NCI-H2107 treated with DMSO at 0.1 percent for 48 hours (cell line): ENCODE data around the gene UST.
"Not testable (repeated sequence)": the region's sequence is repeated elsewhere in the genome, so short reads cannot be mapped to it uniquely, and the experiment has no call there.

Experiments
- DNase-seq: peaks from one replicate; lab custom pipeline; 2025; ENCODE audit not compliant: unreplicated experiment; lab: John Stamatoyannopoulos, UW

UST gene

DNA sequence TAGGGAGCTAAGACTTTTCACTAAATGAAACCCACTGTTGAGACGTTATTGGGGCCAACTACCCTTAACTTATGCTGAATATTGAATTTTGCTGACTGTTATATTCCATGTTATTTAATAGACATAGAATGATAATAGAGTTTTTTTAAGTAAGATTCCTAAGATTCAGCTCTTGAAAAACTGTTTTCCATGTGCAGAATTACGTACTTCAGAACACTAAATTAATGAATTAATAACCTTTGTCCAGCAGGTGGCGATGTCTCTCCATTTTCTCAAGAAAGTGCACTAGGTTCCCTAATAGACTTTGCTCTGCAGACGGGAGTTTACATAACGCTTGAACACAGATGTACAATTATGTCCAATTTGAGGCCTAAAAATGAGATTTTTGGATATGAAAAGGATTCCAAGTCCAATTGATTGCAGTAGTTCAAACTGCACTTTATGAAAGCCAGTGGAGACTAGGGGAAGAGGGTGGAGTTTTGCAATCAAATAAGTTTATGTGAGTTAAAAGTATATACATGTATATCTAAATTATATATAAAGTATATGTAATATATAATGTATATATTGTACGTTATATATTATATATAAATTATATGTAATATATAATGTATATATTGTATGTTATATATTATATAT, 282.1 kb downstream of the UST start:
- peak; percentile 84 for DNase-seq

DNA sequence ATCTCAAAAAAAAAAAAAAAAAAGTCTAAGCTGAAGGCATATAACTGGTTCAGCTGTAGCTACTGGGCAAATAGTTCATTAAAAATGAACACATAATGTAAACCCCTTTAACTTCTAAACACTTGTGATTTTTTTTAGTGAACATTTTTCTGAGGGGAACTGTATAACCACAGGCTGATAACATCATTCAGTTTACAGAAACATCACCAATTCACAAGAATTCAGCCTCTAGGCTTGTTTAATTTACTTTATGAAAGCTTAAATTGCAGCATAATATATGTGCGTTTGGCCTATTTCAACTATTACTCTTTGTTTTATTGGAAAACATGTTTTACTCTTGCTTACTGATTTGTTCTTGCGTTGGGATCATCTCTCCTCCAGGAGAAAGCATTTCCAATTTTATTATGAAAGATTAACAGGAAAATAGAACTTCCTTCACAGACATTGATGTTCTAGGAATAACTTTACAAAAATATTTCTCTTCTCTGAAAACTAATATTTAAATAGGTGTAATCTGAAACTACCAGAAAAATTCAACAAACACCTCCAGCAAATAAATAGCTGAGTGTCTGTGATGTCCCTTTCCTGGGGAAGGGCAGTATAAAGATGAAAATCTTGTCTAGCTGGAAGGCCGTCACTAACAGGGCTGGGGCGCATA, 284.5 kb downstream of the UST start:
- no peak for DNase-seq

DNA sequence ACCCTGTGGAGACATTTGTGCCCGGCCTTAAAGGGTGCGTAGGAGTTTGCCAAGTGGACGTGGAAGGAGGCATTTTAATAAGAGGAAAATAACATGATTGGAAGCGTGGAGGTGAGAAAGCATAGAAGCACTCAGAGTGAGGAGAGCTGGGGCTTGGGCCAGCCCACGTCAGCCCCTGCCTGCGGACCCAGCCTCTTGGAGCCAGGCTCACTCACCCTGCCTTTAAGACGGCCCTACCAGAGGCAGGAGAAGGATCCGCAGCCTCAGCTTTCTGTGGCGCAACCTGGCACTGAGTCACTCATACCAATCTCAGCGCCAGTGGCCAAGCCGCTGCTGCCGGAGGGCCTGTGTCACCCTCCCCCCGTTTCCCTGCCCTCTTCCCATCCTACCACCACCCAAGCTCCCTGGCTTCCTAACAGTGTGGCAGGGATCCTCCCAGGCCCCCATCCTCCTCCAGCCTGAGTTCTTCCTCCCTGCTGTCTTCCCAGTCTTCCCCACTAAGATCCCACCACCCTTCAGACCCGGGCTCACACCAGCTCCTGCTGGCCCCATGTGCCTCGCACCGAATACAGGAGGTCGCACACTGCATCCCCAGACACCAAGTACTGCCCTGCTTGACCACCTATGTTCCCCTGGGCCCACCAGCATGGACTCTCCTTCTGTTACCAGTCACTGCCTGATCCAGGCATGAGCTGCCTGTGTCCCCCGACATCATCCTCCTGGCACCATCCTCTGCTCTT, 285.2 kb downstream of the UST start:
- no peak for DNase-seq

DNA sequence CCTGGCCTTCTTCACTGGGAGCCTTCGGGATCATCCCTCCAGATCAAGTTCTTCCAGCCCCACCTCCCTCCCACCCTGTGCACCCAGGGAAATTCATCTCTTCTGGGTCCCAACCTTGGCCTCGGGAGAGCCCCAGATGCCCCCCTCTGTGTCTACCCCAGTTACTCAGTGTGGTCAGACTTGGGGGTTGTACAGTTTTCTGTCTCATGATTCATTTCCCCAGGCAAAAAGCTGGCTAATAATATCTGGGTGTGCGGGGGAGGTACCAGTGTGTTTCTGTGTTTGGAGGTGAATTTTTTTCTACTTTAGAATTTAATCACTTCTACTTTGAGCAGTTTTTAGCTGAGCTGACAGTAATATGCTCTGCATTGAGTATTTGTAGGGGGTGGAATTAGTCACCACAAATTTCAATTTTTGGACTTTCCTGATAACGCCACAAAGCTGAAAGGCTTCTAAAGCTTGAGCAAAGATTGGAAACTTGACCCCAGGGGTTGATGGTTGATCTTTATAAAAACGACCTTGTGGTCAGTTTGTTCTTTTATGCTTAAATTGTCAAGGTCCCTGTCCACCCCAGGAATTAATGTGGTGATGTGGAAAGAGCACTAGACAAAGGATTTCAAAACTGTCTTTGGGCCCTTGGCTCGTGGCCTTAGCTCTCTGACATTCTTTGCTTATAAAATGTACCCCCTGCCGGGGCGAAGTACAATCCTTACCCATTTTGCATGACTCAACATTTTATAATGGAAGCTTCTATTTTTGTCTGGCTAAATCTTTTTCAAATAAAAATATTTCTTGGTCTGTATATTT, 286.0 kb downstream of the UST start:
- no peak for DNase-seq

DNA sequence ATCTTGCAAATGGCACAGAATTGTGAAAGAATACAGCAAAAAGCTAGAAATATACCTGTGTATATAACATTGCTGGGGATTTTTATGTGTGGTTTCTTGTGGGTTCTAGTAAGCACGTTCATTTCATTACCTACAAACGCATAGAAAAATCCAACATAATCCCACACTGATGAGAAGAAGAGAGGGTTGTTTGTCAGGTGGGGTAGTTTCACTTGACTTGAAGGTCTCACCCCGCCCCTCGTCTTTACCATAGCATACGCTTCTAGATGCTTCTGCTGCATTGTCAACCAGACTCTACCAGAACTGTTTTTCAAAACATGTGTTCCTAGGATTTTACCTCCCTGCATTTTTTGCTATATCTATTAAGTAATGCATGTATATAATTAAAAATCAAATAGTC, 286.6 kb downstream of the UST start:
- no peak for DNase-seq

DNA sequence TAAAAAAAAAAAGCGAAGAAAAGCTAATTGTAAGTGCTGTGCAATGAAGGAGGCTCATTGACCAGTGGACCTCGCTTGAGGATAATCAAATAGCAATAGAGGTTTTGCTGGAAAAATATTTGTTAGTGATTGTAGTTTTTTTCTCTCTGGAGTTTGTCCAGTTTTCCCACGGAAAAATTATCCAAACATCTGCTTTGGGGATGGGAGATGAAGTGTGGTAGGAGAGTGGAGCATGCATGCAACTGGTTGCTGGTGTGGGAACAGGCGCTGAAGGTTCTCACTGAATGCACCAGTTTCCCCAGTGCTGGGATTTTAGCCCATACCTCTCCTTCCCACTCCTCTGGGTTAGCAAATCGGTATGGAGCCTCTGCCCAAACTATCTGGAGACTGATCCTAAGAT, 288.9 kb downstream of the UST start:
- no peak for DNase-seq

DNA sequence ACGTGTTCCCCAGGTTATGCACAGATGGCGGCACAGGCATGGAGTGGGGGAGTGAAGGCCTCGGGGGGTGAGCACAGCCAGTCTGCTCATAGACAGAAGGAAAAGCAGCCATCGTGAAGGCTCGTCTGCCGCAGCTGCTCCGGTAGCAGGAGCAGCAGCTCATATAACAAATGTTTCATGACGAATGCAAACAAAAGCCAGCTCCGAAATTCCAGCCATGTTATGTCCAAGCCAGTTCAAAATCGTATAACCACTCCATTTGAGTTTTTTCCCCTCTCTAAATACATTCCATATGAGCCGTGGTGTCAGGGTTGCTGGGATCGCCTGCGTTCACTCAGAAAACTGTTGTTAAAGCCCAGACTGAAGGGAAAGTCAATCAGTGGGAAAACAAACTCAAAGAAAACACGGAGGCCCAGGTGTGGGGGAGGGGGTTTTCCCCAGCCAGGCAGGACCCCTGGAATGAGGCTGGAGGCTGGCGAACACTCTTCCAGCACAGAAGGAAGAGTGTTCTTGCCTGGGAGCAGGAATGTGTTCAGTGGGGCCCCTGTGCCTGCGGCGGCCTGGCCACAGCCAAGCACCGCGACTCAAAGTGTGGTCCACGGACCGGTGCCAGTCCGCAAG, 290.3 kb downstream of the UST start:
- peak; percentile 18 for DNase-seq

DNA sequence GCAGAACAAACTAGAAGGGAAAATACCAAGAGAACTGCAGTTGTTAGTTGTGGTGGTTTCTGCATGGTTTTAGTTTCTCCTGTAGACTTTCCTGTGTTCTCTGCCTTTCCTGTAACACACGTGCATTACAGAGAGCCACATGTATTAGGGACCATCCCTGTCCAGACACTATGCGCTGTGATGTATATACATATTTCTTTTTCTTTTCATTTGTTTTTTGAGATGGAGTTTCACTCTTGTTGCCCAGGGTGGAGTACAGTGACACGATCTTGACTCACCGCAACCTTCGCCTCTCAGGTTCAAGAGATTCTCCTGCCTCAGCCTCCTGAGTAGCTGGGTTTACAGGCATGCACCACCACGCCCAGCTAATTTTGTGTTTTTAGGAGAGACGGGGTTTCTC, 292.2 kb downstream of the UST start:
- DNase-seq: not testable (repeated sequence)

DNA sequence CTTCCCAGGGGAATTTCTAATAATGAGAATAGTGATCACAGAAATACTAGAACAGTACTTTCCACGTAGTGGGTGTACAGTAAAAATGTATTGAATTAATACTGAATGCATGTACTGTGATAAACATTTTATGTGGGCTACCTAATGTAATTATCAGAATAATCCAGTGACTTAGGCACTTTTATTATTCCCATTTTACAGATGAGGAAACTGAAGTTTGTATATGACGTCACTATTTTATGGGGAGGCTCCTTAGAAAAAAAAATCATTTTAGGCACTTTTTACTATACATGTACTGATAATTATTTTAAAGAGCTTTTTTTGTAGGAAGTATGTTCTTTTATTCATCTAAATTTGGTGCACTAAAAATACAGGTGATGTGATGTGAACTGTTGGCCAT, 295.1 kb downstream of the UST start:
- no peak for DNase-seq

DNA sequence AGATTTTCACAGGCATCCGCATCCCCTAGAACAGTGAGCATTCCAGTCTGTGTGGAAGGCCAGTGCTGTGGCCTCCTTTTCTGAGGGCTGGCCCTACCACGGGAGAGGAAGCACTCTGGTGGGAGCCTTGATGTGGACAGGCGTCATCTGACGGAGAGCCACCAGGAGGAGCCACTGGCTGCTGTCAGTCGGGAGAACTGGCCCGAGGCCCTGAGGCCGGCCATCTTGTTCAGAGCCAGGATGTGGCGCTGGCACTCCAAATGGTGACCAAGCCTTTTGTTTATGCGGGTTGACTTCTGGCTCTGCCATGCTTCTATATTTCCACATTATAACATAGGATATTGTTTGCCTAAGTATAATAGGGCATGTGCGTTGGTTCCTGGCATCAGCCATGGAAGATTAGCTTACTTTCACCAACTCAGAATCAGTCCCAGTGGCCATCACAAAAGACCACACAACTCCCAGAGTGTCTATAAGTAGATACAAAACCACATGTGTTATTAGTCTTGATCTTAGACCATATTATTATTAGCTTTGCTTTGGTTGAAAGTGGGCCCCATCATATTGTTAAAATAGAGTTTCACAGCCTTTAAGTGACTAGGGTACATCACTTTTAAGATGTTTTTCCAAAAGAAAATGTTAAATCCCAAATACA, 296.8 kb downstream of the UST start:
- no peak for DNase-seq

DNA sequence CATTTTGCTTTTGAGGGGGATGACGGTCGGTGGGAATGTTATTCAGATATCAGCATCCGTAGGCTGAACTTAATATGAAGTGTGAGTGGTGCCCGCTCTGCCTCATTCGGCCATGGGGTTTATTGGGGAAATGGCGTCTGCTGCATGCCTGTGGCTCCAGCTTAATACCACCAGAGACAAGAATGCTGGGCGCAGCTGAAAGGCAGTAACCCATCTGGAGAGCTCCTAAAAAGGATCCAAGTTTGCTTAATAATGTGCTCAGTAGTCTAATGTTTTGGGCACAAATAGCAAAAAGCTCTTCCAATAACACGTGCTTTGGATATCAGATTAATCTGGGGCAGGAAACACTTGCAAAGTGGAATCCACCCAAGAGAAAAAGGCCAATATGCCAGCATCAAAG, 297.7 kb downstream of the UST start:
- no peak for DNase-seq

DNA sequence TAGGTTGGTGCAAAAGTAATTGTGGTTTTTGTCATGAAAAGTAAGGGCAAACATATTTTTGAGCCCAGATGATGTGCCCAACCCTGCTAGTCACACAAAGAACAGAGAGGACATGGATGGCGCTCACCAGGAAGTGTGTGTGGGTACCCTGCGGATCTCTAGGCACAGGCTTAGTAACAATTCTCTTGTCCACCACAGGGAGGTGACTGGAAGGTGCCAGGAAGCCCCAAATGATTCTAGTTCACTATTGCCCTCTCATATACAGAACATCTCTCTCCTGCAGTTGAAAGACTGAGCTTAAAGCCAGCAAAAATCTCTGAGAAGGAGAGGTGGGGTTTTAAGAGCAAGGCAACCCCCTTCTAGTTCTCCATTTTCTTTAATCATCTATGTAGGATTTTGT, 298.6 kb downstream of the UST start:
- DNase-seq: no peak

DNA sequence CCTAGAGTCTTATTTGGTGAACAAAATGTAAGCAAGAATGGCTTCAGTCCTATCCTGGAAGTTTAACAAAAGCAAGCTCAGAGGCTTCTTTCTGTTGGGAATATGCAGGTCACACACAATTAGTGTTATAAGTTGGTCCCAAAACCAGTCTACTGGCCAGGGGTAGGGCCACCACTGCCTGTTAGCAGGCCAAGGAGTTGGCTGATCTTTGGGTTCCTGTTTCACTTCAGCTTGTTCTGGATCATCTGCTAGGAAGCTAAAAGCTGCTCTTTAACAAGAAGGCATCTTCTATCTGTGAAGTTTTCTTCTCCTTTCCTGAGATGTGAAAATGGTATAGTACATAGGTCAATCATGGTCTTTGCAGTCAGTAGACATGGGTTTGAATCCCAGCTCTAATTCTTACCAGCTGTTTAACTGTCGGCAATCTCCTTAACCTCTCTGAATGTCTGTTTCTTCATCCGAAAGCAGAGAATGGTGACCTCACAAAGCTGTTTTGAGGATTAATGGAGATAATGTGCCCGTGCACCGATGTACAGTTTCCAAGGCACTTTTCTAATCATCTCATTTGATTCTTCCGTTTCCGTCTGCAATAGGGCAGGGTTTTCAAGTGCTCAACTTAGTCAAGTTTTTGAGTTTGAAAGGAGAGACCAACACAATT, 299.5 kb downstream of the UST start:
- DNase-seq: no peak

DNA sequence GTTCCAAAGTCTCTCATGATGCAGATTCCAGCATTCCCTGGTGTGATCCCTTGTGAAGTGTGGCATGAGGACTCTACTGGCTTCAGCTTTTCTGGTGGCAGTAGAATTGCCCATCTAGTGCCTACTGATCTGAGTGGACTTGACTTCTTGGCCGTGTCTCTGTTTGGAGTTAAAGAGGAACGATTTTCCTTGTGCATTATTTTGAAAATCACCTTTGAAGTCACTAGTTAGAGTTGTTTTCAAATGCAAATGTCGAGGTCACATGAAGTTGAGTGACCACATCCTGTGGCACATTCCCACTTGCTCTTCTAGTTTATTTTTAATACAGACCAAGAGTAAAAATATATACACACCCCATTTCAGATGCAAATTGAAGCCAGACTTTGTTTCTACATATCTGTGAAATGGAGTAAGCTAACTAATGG, 300.0 kb downstream of the UST start:
- no peak for DNase-seq

DNA sequence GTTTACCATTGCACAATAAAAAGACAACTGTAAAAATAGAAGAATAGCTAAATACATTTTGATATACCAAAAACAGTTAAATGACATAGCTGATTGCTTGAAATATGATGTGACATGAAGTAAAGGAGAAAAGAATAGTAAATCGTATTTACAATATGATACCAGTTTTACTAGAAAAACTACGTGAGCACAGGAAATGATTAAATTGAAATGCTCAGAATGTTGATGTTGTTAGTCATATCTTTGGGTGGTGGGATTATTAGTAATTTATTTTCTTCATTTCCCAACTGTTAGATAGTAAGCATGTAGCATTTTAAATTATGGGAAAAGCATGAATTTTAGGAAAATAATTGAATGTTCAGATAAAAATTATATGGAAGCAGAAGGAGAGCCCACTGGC, 302.4 kb downstream of the UST start:
- DNase-seq: no peak

DNA sequence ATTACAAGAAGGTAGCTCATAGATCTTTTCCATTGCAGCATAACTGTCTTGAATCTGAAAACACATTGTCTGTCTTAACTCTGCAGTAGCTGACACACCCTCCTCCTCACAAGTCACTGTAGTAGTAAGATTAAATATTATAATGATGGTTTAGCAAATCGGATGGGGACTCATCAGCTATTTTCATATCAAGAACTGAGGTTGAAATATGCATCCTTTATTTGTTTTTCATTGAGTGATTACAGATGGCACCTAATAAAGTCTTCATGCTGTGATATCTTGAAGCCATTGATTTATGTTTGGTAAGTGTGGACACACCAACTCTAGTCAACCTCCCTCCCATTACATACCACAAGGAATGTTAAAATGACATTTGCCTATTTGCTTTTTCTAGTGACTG, 303.3 kb downstream of the UST start:
- DNase-seq: no peak

DNA sequence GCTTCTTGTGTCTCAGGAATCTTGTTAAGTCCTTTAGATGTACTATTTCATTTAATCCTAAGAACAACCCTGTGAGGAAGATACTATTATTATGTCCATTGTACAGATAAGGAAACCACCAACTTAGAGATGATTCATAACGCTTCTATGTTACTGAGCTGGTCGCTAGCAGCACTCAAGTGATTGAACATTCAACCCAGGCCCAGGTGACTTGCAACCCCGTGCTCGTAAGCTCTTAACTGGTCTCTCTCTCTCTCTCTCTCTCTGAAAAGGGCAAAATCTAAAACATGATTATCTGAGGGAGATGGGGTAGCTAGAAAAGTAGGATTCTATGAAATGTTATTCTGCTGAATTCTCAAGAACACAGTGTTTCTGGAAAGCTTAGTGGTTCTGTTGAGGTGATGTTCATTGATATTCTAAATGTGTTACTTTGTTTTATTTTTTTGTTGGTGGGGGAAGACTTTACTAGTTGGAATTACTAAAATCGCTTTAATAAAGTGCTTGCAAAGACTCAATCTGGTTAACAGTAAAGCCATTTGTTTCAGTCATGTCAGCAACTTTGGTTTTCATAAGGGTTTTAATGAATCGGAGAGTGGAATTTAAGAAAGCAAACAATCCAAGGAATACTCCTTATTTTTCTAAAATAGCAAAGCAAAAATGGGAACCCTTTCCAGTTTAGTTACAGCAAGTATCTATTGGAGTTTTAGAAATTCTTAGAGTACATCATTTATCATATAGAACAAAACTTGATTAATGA, 305.7 kb downstream of the UST start:
- DNase-seq: no peak

DNA sequence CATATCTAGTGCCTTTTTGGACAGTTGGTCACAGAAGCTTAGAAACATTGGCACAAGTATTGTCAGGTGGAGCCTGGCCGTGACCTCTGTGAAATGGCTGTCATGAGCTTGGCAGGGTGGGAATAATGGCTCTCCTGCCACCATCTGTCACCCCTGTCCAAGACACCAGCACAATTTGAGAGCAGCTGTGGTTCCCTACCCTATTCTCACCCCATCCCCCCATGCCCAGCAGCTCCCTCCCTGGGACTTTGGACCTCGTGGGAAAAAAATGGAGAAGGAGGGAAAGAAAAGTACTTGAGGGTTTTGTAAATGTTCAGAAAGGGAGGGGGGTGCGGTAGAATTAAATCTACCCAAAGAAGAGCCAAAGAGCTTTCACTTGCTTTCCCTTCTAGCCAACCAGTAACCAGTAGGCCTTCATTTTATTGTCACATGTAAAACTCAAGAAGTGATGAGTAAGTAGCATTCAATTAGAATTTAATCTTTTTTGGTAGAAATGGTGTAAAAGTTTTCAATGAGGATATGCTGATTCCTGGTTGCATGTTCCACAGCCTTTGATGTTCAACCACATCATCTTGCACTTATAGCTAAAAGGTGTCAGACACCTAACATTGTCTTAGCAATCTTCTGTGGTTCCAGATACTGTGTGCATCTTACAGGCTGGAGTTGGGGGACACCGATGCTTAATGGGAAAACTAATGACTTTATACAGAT, 307.2 kb downstream of the UST start:
- no peak for DNase-seq
